SU-DHL-6 (cell line): ENCODE measurements around the gene NDUFB7.

Experiments used
- EZH2phosphoT487 ChIP-seq: fragments of 200-600 bp; sonication (generic), shearing (Covaris generic); conservative IDR thresholded peaks from 2 replicates; pipeline ENCODE4 v1.6.1; 2018; ENCODE audit warnings: mild to moderate bottlenecking, antibody characterized with exemption, low read length, moderate library complexity, mixed read lengths
- TF ChIP-seq, protein P1 (sequence below): fragments of 200-600 bp; sonication (generic); IDR thresholded peaks from one replicate; pipeline ENCODE4 v1.5.1; 2017; ENCODE audit warnings: antibody characterized with exemption, mild to moderate bottlenecking, low read length, moderate library complexity; ENCODE audit not compliant: insufficient read depth, poor library complexity, severe bottlenecking

DNA sequence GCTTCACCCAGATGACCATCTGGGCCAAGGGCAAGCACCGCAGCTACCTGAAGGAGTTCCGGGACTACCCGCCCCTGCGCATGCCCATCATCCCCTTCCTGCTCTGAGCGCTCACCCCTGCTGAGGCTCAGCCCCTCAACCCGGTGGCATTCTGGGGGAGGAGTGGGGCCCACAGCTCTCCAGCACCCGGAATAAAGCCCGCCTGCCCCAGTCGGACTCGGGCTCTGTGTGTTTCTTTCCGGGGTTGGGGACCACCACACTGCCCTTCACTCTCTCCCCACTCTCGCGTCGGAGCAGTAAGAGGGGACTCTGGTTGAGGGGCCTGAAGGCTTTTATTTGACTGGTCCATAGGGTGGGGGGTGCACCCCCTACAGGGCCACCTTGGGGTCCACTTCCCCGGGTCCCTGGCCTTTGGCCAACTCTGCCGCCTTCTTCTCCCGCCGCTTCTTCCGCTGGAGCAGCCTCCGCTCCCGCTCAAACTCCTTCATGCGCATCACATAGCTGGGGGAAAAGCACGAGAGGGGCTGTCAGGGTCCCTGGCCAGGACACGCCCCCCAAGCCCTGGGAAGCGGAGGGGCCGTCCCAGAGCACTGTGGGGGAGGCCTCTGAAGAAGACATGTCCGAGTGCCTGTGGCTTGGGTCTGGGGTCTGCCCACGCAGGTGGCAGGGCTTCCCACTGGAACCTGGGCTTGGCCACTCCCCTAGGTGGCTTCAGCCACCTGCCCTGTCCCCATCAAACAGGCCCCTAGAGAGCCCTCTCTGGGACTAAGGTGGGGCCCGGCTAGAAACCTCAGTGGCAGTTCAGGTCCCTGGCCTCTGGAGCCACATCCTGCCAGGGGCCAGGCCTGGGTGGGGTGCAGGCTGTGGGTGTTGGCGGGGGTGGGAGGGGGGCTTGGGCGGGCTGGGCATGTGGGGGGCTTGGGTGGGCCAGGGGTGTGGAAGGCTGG, 5.8 kb downstream of the NDUFB7 start:
- TF ChIP-seq, protein P1, sequence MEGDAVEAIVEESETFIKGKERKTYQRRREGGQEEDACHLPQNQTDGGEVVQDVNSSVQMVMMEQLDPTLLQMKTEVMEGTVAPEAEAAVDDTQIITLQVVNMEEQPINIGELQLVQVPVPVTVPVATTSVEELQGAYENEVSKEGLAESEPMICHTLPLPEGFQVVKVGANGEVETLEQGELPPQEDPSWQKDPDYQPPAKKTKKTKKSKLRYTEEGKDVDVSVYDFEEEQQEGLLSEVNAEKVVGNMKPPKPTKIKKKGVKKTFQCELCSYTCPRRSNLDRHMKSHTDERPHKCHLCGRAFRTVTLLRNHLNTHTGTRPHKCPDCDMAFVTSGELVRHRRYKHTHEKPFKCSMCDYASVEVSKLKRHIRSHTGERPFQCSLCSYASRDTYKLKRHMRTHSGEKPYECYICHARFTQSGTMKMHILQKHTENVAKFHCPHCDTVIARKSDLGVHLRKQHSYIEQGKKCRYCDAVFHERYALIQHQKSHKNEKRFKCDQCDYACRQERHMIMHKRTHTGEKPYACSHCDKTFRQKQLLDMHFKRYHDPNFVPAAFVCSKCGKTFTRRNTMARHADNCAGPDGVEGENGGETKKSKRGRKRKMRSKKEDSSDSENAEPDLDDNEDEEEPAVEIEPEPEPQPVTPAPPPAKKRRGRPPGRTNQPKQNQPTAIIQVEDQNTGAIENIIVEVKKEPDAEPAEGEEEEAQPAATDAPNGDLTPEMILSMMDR: no peak
- TF ChIP-seq EZH2phosphoT487: no peak
